Caco-2 (cell line): Measurements from ENCODE around the gene PID1. TPM values are rescaled to one million over a fixed set of nuclear protein-coding genes. Genes with fewer than 3 reads are reported as not detected.

Experiments used
- BruUV-seq: library from RNA; stranded (reverse); fragments of 400-500 nt; replicated peaks from 2 replicates; lab custom pipeline; 2021; lab: Mats Ljungman, UMichigan
- CTCF ChIA-PET: fragments of 300-600 bp; sonication (Branson Sonifier 250); formaldehyde crosslinking; loops from one replicate; lab custom pipeline; 2022; ENCODE audit warnings: antibody characterized with exemption; lab: Charles Lee
- POLR2A ChIA-PET: fragments of 300-600 bp; sonication (Branson Sonifier 250); formaldehyde crosslinking; loops from one replicate; lab custom pipeline; 2022; ENCODE audit warnings: antibody characterized with exemption; lab: Charles Lee
- DNase-seq, 2 experiments: peaks; one replicate each; pipeline versions ENCODE4 v3.0.0 to v3.0.0-alpha.2; 2020 to 2022
- H3K27me3 ChIP-seq: replicated peaks from 2 replicates; pipeline ENCODE4 v1.6.0; 2011; ENCODE audit warnings: low read length; ENCODE audit not compliant: control insufficient read depth, insufficient read depth
- H3K36me3 ChIP-seq: 2 replicates; pipeline ENCODE4 v1.5.1; 2011; ENCODE audit warnings: low read length; ENCODE audit not compliant: control insufficient read depth, insufficient read depth
- H3K4me1 ChIP-seq: fragments of 250-450 bp; sonication (Bioruptor Pico); 2 replicates; pipeline ENCODE4 v1.5.1; 2020; ENCODE audit warnings: mild to moderate bottlenecking
- H3K4me3 ChIP-seq: 2 replicates; pipeline ENCODE4 v1.5.1; 2011; ENCODE audit warnings: low read depth, mild to moderate bottlenecking, control low read depth, low read length
- H3K9me3 ChIP-seq: fragments of 250-450 bp; sonication (Bioruptor Pico); 2 replicates; pipeline ENCODE4 v1.5.1; 2020; ENCODE audit warnings: mild to moderate bottlenecking, moderate library complexity
- H3K27ac Mint-ChIP-seq: one replicate; pipeline ENCODE4 v1.8.0; 2022; ENCODE audit warnings: mixed read lengths; ENCODE audit not compliant: unreplicated experiment
- H3K27me3 Mint-ChIP-seq: one replicate; pipeline ENCODE4 v1.8.0; 2022; ENCODE audit warnings: mixed read lengths; ENCODE audit not compliant: insufficient read depth, unreplicated experiment
- H3K36me3 Mint-ChIP-seq: one replicate; pipeline ENCODE4 v1.8.0; 2022; ENCODE audit warnings: mild to moderate bottlenecking, mixed read lengths; ENCODE audit not compliant: insufficient read depth, unreplicated experiment
- H3K4me1 Mint-ChIP-seq: one replicate; pipeline ENCODE4 v1.8.0; 2022; ENCODE audit warnings: low read depth, mixed read lengths; ENCODE audit not compliant: unreplicated experiment
- H3K4me3 Mint-ChIP-seq: one replicate; pipeline ENCODE4 v1.8.0; 2022; ENCODE audit warnings: mild to moderate bottlenecking, moderate library complexity, mixed read lengths; ENCODE audit not compliant: unreplicated experiment
- H3K9me3 Mint-ChIP-seq: one replicate; pipeline ENCODE4 v1.8.0; 2022; ENCODE audit warnings: mixed read lengths; ENCODE audit not compliant: unreplicated experiment
- CTCF ChIP-seq, 2 experiments: fragments of 200-600 bp in 1 of 2; IDR thresholded peaks; 1 replicate in 1 of 2; 2 replicates in 1 of 2; pipeline versions ENCODE4 v1.5.1 to v1.8.0; 2011 to 2022; ENCODE audit warnings: antibody characterized with exemption in 1 of 2, control low read depth in 1 of 2, inconsistent platforms in 1 of 2, low read depth in 1 of 2, low read length in 1 of 2, mild to moderate bottlenecking in 1 of 2, moderate library complexity in 1 of 2; ENCODE audit not compliant: insufficient read depth in 1 of 2, severe bottlenecking in 1 of 2, unreplicated experiment in 1 of 2
- intact Hi-C: fragments of 100-400 bp; cut with micrococcal nuclease; formaldehyde crosslinking; loops from one replicate; pipeline ENCODE4 v1.10.0; 2022; ENCODE audit not compliant: unreplicated experiment
- total RNA-seq: library from RNA; stranded (reverse); gene quantifications from 2 replicates; pipeline ENCODE4 v1.2.3, GENCODE V29; 2022

PID1 gene
- total RNA-seq, 1 experiment from 2014 or later, result 9.8 TPM

GRCh38 chr2:229118927-229119326 lies 152.2 kb downstream of the PID1 start:
- no peak for TF ChIP-seq CTCF (IDR thresholded peaks at IDR 0.05; ENCODE audit: insufficient read depth in 1 of 2, low read depth in 1 of 2, low read length in 1 of 2, severe bottlenecking in 1 of 2, unreplicated experiment in 1 of 2)
- CTCF ChIA-PET, result no interaction called here

GRCh38 chr2:229118336-229118735 lies 152.8 kb downstream of the PID1 start:
- intact Hi-C loops, result no loop called here
- no peak overlapping the region for H3K4me3 Mint-ChIP-seq
- Histone ChIP-seq H3K36me3 (no peaks in the 10 kb centered on the region), H3K9me3 (no peaks in the 10 kb centered on the region), H3K4me1 (no peaks in the 10 kb centered on the region), H3K27me3 (no peaks in the 10 kb centered on the region), H3K4me3 (no peak overlapping the region)
- no TSS peak for BruUV-seq
- H3K9me3 Mint-ChIP-seq, result no peaks in the 10 kb centered on the region
- no peaks in the 10 kb centered on the region for H3K36me3 Mint-ChIP-seq
- ChIA-PET POLR2A (no interaction called here), CTCF (no interaction called here)
- no peak for DNase-seq
- no peaks in the 10 kb centered on the region for H3K4me1 Mint-ChIP-seq
- H3K27ac Mint-ChIP-seq, result no peak overlapping the region
- no peaks in the 10 kb centered on the region for H3K27me3 Mint-ChIP-seq
- no peak for TF ChIP-seq CTCF (IDR thresholded peaks at IDR 0.05; ENCODE audit: insufficient read depth in 1 of 2, low read depth in 1 of 2, low read length in 1 of 2, severe bottlenecking in 1 of 2, unreplicated experiment in 1 of 2)

More at GRCh38 chr2:229118927-229119326, 152.2 kb downstream of the PID1 start:
- Histone ChIP-seq H3K4me1 (no peaks in the 10 kb centered on the region), H3K9me3 (no peaks in the 10 kb centered on the region), H3K27me3 (no peaks in the 10 kb centered on the region), H3K4me3 (no peak overlapping the region), H3K36me3 (no peaks in the 10 kb centered on the region)
- Mint-ChIP-seq H3K27me3 (no peaks in the 10 kb centered on the region), H3K36me3 (no peaks in the 10 kb centered on the region), H3K27ac (no peak overlapping the region), H3K4me1 (no peaks in the 10 kb centered on the region), H3K9me3 (no peaks in the 10 kb centered on the region), H3K4me3 (no peak overlapping the region)
- intact Hi-C loops, result no loop called here
- DNase-seq, result no peak
- POLR2A ChIA-PET, result no interaction called here
- BruUV-seq, result no TSS peak

- H3K27me3 ChIP-seq, result no peaks in the 10 kb centered on the region
- H3K27me3 Mint-ChIP-seq, result no peaks in the 10 kb centered on the region
- BruUV-seq, result no TSS peak
- H3K27ac Mint-ChIP-seq, result no peak overlapping the region
- H3K9me3 Mint-ChIP-seq, result no peaks in the 10 kb centered on the region
- H3K36me3 Mint-ChIP-seq, result no peaks in the 10 kb centered on the region
- H3K9me3 ChIP-seq, result no peaks in the 10 kb centered on the region
- no peak for DNase-seq
- H3K4me3 ChIP-seq, result no peak overlapping the region
- no peaks in the 10 kb centered on the region for H3K36me3 ChIP-seq
- POLR2A ChIA-PET, result no interaction called here
- H3K4me1 Mint-ChIP-seq, result no peaks in the 10 kb centered on the region
- no peaks in the 10 kb centered on the region for H3K4me1 ChIP-seq
- TF ChIP-seq CTCF (IDR thresholded peaks at IDR 0.05; ENCODE audit: insufficient read depth in 1 of 2, low read depth in 1 of 2, low read length in 1 of 2, severe bottlenecking in 1 of 2, unreplicated experiment in 1 of 2), result no peak
- CTCF ChIA-PET, result no interaction called here
- intact Hi-C loops, result no loop called here
- no peak overlapping the region for H3K4me3 Mint-ChIP-seq
These were observed 159.3 kb downstream of the PID1 start for GRCh38 chr2:229111744-229112143.
